Endothelial cell of umbilical vein (primary cell): ENCODE data around the gene PRDM7. TPM values are rescaled to one million over a fixed set of nuclear protein-coding genes. Genes with fewer than 3 reads are reported as not detected.

Source experiments
- BruUV-seq: library from RNA; stranded (reverse); fragments of 400-500 nt; replicated peaks from 2 replicates; lab custom pipeline; 2021; lab: Mats Ljungman, UMichigan
- CTCF ChIA-PET: fragments of 300-600, 350-600 bp; sonication (Branson Sonifier 250); formaldehyde crosslinking; loops from one replicate; lab custom pipeline; 2021; ENCODE audit warnings: antibody characterized with exemption, inconsistent platforms; lab: Charles Lee
- POLR2A ChIA-PET: fragments of 300-600, 350-600 bp; sonication (Branson Sonifier 250); formaldehyde crosslinking; loops from one replicate; lab custom pipeline; 2021; ENCODE audit warnings: antibody characterized with exemption, inconsistent platforms; lab: Charles Lee
- DNase-seq: peaks from one replicate; pipeline ENCODE4 v3.0.0-alpha.2; 2011; ENCODE audit warnings: low read depth, low spot score
- FAIRE-seq: peaks from 2 replicates; lab custom pipeline; 2011; peaks lifted over from hg19 to GRCh38; lab: Jason Lieb, UNC
- H2AFZ ChIP-seq: 2 replicates; pipeline ENCODE4 v1.6.0; 2012; ENCODE audit warnings: low read depth, low read length, control low read depth, inconsistent platforms
- H3K27ac ChIP-seq: 2 replicates; pipeline ENCODE4 v1.5.1; 2011; ENCODE audit warnings: low read depth, mild to moderate bottlenecking, control low read depth, low read length, moderate library complexity; ENCODE audit not compliant: insufficient read depth
- H3K27me3 ChIP-seq, 2 experiments: 2 replicates each; pipeline versions ENCODE4 v1.6.0 to v1.6.1; 2011; ENCODE audit warnings: low read length in 2 of 2, mixed read lengths in 1 of 2; ENCODE audit not compliant: control insufficient read depth in 2 of 2, insufficient read depth in 2 of 2
- H3K36me3 ChIP-seq, 2 experiments: 2 replicates in 1 of 2; 3 replicates in 1 of 2; pipeline ENCODE4 v1.5.1; 2011; ENCODE audit warnings: low read length in 2 of 2, mild to moderate bottlenecking in 1 of 2, moderate library complexity in 1 of 2; ENCODE audit not compliant: control insufficient read depth in 2 of 2, insufficient read depth in 2 of 2; ENCODE audit errors: extremely low read depth in 1 of 2
- H3K4me1 ChIP-seq: 3 replicates; pipeline ENCODE4 v1.5.1; 2011; ENCODE audit warnings: mild to moderate bottlenecking, low read length; ENCODE audit not compliant: control insufficient read depth, insufficient read depth; ENCODE audit errors: extremely low read depth
- H3K4me2 ChIP-seq: 2 replicates; pipeline ENCODE4 v1.6.1; 2011; ENCODE audit warnings: low read length, control low read depth, mixed read lengths; ENCODE audit not compliant: insufficient read depth
- H3K4me3 ChIP-seq, 3 experiments: fragments of 200-600 bp in 1 of 3; sonication (generic), shearing (Covaris generic) in 1 of 3; replicated peaks in 1 of 3; 2 replicates each; pipeline ENCODE4 v1.5.1; 2011 to 2016; ENCODE audit warnings: control low read depth in 3 of 3, low read length in 3 of 3, mild to moderate bottlenecking in 2 of 3, inconsistent platforms in 1 of 3, low read depth in 1 of 3, moderate library complexity in 1 of 3; ENCODE audit not compliant: insufficient read depth in 1 of 3
- H3K79me2 ChIP-seq: 2 replicates; pipeline ENCODE4 v1.6.0; 2012; ENCODE audit warnings: low read length, inconsistent platforms; ENCODE audit not compliant: control insufficient read depth, insufficient read depth
- H3K9ac ChIP-seq: replicated peaks from 2 replicates; pipeline ENCODE3; 2011; ENCODE audit warnings: low read length, control low read depth; ENCODE audit not compliant: insufficient read depth; ENCODE audit errors: extremely low read depth
- H3K9me1 ChIP-seq: replicated peaks from 3 replicates; pipeline ENCODE4 v1.6.0; 2011; ENCODE audit warnings: mild to moderate bottlenecking, low read length; ENCODE audit not compliant: control insufficient read depth, insufficient read depth; ENCODE audit errors: extremely low read depth
- H3K9me3 ChIP-seq: replicated peaks from 2 replicates; pipeline ENCODE4 v1.5.1; 2012; ENCODE audit warnings: low read length, inconsistent platforms; ENCODE audit not compliant: control insufficient read depth, insufficient read depth
- H4K20me1 ChIP-seq: replicated peaks from 2 replicates; pipeline ENCODE3; 2011; ENCODE audit warnings: mild to moderate bottlenecking, low read length; ENCODE audit not compliant: control insufficient read depth, insufficient read depth; ENCODE audit errors: extremely low read depth
- EZH2 ChIP-seq: IDR thresholded peaks from 2 replicates; pipeline ENCODE4 v1.6.1; 2012; ENCODE audit warnings: borderline replicate concordance, low read depth, mild to moderate bottlenecking, moderate library complexity, low read length, inconsistent platforms; ENCODE audit not compliant: severe bottlenecking
- FOS ChIP-seq: IDR thresholded peaks from 2 replicates; pipeline ENCODE4 v1.6.1; 2011; ENCODE audit warnings: mild to moderate bottlenecking, low read length, moderate library complexity, borderline replicate concordance; ENCODE audit not compliant: insufficient read depth
- GATA2 ChIP-seq: IDR thresholded peaks from 2 replicates; pipeline ENCODE4 v1.7.0; 2011; ENCODE audit warnings: low read depth, mild to moderate bottlenecking, moderate library complexity, mixed read lengths, low read length; ENCODE audit not compliant: insufficient read length, insufficient read depth
- JUN ChIP-seq: IDR thresholded peaks from 2 replicates; pipeline ENCODE4 v1.6.1; 2011; ENCODE audit warnings: borderline replicate concordance, low read depth; ENCODE audit not compliant: insufficient read length, insufficient read depth
- MYC ChIP-seq: IDR thresholded peaks from one replicate; pipeline ENCODE4 v1.6.1; 2011; ENCODE audit warnings: mild to moderate bottlenecking, low read depth, low read length
- POLR2A ChIP-seq: IDR thresholded peaks from 2 replicates; pipeline ENCODE4 v1.6.1; 2012; ENCODE audit warnings: low read depth, mild to moderate bottlenecking, control low read depth, low read length
- POLR2AphosphoS5 ChIP-seq: IDR thresholded peaks from 2 replicates; pipeline ENCODE4 v1.6.1; 2012; ENCODE audit warnings: low read depth, mild to moderate bottlenecking, control low read depth, low read length, moderate library complexity; ENCODE audit not compliant: insufficient read depth
- dilution Hi-C: fragments of 300-500 bp; cut with MboI; formaldehyde crosslinking; loops from one replicate; pipeline ENCODE4 v1.15.0; 2019; ENCODE audit warnings: low sequenced_read_pairs; ENCODE audit not compliant: extremely low pct_ligation_motif_present
- intact Hi-C: fragments of 100-400 bp; cut with micrococcal nuclease; formaldehyde crosslinking; loops from one replicate; pipeline ENCODE4 v1.10.0; 2022
- polyA plus RNA-seq, 4 experiments: library from polyadenylated mRNA; depleted of rRNA in 3 of 4; stranded (reverse) in 3 of 4; unstranded in 1 of 4; fragments of >200 nt; gene quantifications; 2 replicates each; pipeline versions ENCODE4 v1.2.1 to v1.2.3, GENCODE V29; 2011 to 2012; ENCODE audit warnings: missing spikeins in 1 of 4
- total RNA-seq: library from RNA; stranded (reverse); gene quantifications from 2 replicates; pipeline ENCODE4 v1.2.3, GENCODE V29; 2021
- TF ChIP-seq, protein P1 (sequence below): IDR thresholded peaks from 2 replicates; pipeline ENCODE4 v1.6.1; 2011; ENCODE audit not compliant: insufficient read depth, insufficient read length
- TF ChIP-seq, protein P2 (sequence below), 2 donors: IDR thresholded peaks; 1 replicate in 1 of 2; 2 replicates in 1 of 2; pipeline ENCODE4 v1.5.1; 2011; ENCODE audit warnings: low read length in 2 of 2, mild to moderate bottlenecking in 2 of 2, moderate library complexity in 2 of 2, control low read depth in 1 of 2, inconsistent platforms in 1 of 2, low read depth in 1 of 2; ENCODE audit not compliant: insufficient read depth in 1 of 2; ENCODE audit errors: extremely low read depth in 1 of 2

Gene PRDM7
- total and polyA plus RNA-seq, 2 donors (not counting 3 experiments of a cell fraction or from before 2014, with no cell fraction given), result not detected

DNA sequence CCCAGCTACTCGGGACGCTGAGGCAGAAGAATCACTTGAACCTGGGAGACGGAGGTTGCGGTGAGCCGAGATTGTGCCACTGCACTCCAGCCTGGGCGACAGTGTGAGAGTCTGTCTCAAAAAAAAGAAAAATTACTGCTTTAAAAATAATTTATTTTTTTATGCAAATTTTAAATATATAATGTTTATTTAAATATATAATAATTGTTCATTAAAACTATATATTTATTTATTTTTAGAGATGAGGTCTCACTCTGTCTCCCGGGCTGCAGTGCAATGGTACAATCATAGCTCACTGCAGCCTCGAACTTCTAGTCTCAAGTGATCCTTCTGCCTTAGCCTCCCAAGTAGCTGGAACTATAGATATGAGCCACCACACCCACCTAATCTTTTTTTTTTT is 42.6 kb downstream of the PRDM7 start:
- CTCF ChIA-PET, result interaction anchor here (1.6 kb wide), 1 partner anchor 14 kb away, joined by 4 read pairs; no protein-coding TSS in a partner anchor
- intact Hi-C loops, result no loop called here

More for the DNA sequence above, 42.6 kb downstream of the PRDM7 start:
- DNase-seq (no peak), FAIRE-seq (no peak)
- no peak overlapping the region for H3K4me3 ChIP-seq
- no peak for TF ChIP-seq POLR2AphosphoS5
- TF ChIP-seq JUN, result no peak
- TF ChIP-seq, protein P1, sequence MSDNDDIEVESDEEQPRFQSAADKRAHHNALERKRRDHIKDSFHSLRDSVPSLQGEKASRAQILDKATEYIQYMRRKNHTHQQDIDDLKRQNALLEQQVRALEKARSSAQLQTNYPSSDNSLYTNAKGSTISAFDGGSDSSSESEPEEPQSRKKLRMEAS, result no peak
- TF ChIP-seq GATA2, result no peak
- TF ChIP-seq, protein P2, sequence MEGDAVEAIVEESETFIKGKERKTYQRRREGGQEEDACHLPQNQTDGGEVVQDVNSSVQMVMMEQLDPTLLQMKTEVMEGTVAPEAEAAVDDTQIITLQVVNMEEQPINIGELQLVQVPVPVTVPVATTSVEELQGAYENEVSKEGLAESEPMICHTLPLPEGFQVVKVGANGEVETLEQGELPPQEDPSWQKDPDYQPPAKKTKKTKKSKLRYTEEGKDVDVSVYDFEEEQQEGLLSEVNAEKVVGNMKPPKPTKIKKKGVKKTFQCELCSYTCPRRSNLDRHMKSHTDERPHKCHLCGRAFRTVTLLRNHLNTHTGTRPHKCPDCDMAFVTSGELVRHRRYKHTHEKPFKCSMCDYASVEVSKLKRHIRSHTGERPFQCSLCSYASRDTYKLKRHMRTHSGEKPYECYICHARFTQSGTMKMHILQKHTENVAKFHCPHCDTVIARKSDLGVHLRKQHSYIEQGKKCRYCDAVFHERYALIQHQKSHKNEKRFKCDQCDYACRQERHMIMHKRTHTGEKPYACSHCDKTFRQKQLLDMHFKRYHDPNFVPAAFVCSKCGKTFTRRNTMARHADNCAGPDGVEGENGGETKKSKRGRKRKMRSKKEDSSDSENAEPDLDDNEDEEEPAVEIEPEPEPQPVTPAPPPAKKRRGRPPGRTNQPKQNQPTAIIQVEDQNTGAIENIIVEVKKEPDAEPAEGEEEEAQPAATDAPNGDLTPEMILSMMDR (IDR thresholded peaks at IDR 0.05; ENCODE audit: extremely low read depth in 1 of 2, insufficient read depth in 1 of 2, low read depth in 1 of 2, low read length in 2 of 2), result no peak
- TF ChIP-seq POLR2A, result no peak
- TF ChIP-seq FOS, result no peak
- no peak for TF ChIP-seq MYC
- no peak for TF ChIP-seq EZH2
- H2AFZ ChIP-seq, result no peak overlapping the region
- H3K4me1 ChIP-seq, result no peaks in the 10 kb centered on the region
- no TSS peak for BruUV-seq
- H3K9ac ChIP-seq, result no peak overlapping the region
- no peaks in the 10 kb centered on the region for H4K20me1 ChIP-seq
- no peaks in the 10 kb centered on the region for H3K27me3 ChIP-seq
- H3K27ac ChIP-seq, result no peak overlapping the region
- H3K9me1 ChIP-seq, result no peaks in the 10 kb centered on the region
- peaks cover 6 to 29% of the 10 kb centered on the region in 2 experiments for H3K36me3 ChIP-seq
- POLR2A ChIA-PET, result no interaction called here
- dilution Hi-C loops, result no loop called here
- H3K9me3 ChIP-seq, result no peaks in the 10 kb centered on the region
- no peak overlapping the region for H3K4me2 ChIP-seq
- no peaks in the 10 kb centered on the region for H3K79me2 ChIP-seq
